GM19023 (cell line): ENCODE results near the gene CPEB4.

ENCODE experiments used
- ATAC-seq: cut with Tn5 transposase; IDR thresholded peaks from one replicate; pipeline ENCODE4 v1.9.1; 2021; ENCODE audit warnings: mild to moderate bottlenecking, moderate library complexity; ENCODE audit not compliant: unreplicated experiment

Gene CPEB4

GRCh38 chr5:173858670-173859407, 29.3 kb upstream of the CPEB4 start:
- ATAC-seq: no peak

DNA sequence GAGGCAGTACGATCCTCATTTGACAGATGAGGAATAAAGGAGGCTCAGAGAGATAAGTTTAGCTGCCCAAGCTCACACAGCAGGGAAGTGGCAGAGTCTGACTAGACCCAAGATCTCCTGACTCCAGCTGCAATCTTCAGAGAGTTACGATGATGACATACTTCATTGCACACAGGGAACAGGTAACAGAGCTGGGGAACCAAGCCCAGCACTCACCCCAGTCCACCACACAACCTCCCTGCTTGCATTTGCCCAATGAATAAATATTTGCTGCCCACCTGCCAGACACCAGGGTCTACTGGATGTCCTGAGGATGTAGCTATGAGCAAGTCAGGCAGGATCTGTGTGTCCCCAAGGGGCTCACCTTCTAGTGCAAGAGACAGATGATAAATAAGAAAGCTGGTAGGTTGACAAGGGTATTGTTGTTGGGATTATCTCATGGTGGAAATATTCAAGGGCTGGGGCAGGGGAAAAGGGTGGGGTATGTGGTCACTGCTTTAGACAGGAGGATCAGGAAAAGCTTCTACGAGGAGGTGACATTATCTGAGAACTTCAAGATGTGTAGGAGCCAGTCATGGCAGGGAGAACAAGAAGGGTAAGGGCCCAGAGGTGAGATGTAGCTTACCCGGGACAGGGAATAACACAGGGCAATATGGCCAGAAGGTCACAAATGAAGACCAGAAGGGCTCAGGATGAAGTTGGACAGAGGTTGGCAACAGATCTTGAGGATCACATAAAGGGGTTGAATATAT, 28.6 kb upstream of the CPEB4 start:
- ATAC-seq: no peak

GRCh38 chr5:173862047-173862477, 26.1 kb upstream of the CPEB4 start:
- ATAC-seq: no peak

GRCh38 chr5:173863359-173863758, 24.8 kb upstream of the CPEB4 start:
- ATAC-seq: no peak

- no peak for ATAC-seq
These were observed 23.8 kb upstream of the CPEB4 start for GRCh38 chr5:173864126-173865050.

DNA sequence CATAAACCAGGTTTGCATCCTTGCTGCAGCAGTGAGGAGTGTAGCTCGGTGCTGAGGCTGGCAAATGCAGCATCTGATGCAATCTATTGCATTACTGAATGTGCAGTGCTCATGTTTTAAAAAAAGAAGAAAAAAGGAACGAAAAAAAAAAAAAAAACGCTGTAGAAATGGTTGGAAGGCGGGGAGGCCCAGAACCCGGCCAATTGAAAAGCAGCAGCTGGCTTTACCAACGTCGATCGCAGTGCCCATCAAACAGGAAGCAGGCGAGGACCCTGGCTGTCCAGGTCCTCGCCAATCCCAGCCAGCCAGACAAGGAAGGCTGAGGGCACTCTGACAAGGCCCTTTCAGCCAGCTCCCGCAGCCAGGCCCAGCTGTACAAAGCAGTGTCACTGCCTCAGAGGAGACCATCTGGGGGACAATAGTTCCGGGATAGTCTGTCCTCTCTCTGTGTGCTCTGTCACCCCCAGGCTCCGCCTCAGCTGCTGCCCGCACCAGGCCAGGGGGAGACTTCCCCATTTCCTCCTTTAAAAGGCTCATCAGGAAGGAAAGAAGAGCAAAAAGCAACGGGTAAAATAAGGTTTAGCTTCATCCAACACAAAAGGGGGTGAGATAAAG, 21.8 kb upstream of the CPEB4 start:
- ATAC-seq: no peak

- no peak for ATAC-seq
These were observed 21.1 kb upstream of the CPEB4 start for GRCh38 chr5:173866858-173867679.

GRCh38 chr5:173868096-173868880, 19.9 kb upstream of the CPEB4 start:
- ATAC-seq: no peak

DNA sequence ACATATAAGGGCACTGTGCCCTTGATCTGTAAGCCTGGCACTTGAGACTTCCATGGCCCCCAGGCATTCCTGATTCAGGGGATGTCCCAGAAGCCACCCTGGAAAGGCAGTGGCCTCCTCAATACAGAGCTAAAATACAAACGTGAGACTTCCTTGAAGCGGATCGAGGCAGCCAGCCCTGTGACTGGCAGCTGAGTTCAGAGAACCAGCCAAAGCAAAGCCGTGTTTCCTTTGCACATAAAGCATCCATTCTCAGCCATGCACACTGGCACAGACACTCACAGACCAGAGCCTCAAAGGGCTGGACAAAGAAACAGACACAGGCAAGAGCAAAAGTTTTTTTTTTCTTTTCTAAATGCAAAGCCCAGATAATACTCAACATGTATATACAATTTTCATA, 18.8 kb upstream of the CPEB4 start:
- ATAC-seq: no peak

DNA sequence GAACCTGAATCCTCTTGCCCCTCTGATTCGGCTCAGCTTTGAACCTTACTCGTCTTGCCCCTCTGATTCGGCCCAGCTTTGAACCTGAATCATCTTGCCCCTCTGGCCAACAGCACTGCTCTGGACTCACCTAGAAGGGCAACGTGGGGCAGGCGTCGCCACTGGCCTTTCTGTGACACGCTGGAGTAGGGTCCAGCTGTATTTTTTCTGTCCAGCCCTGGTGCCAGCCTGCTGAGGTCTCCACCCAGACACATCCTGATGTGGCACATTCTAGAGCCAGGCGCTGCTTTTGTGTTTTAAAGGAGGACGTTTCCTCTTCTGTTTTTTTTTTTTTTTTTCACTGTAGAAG, 15.2 kb upstream of the CPEB4 start:
- ATAC-seq: no peak

DNA sequence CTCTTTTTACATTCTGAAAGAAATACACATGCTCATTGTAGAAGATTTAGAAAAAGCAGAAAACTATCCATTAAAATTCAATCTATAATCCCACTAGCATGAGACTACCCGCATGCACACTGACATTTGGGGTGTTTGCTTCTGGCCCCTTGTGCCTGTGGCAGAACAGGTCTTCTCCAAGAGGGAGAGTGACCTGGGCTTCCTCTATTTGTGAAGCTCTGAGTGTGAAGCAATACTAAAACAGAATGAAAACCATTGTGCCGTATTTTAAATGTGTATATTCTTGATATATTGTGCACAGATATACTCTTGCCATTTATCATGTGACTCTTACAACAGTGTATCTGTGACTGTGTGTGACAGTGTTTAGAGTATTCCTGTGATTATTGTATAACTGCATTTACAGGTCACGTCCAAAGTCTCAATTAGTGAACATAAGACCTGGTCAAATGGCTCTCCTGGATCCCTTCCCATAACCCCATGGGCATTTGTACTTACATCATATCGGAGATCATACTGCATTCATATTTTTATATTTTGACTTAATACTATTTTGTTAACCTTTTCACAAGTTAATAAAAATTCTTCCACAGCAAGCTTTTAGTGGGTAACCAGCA, 14.7 kb upstream of the CPEB4 start:
- ATAC-seq: no peak

DNA sequence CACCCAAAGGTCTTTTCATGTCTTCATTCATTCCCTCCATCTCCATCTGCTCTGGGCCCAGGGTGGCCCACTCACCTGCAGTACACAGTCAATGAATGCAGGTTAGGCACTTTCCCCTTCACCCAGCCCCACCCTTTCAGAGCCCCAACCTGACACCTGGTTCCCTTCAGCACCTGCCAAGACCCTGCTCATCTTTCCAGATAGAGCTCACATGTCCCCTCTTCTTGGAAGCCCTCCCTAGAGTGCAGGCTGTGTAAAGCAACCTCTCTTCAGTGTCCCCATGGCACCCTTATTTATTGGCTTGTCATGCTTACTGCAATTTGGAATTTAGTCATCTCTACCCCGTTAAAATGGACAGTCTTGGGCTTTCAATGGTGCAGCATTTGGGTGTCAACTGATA, 13.0 kb upstream of the CPEB4 start:
- no peak for ATAC-seq

GRCh38 chr5:173878224-173878967, 9.8 kb upstream of the CPEB4 start:
- no peak for ATAC-seq

GRCh38 chr5:173880306-173880985, 7.7 kb upstream of the CPEB4 start:
- ATAC-seq: no peak

GRCh38 chr5:173881811-173882575, 6.2 kb upstream of the CPEB4 start:
- no peak for ATAC-seq

DNA sequence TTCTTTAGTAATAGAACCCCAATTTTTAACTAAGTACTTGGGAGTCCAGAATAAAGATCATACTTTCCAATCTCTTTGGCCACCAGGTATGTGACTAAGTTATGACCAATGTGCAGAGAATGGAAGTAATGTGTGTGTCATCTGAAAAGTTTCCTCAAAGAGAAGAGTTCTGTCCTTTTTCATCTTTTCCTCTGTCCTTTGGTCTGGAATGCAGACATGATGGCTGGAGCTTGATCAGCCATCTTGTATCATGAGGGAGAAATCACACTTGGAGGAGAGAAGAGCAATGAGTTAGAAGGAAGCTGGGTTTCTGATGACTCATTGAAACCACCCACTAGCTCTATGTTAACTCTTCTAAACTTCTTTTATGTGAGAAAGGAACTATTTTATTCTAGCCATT, 5.5 kb upstream of the CPEB4 start:
- no peak for ATAC-seq

DNA sequence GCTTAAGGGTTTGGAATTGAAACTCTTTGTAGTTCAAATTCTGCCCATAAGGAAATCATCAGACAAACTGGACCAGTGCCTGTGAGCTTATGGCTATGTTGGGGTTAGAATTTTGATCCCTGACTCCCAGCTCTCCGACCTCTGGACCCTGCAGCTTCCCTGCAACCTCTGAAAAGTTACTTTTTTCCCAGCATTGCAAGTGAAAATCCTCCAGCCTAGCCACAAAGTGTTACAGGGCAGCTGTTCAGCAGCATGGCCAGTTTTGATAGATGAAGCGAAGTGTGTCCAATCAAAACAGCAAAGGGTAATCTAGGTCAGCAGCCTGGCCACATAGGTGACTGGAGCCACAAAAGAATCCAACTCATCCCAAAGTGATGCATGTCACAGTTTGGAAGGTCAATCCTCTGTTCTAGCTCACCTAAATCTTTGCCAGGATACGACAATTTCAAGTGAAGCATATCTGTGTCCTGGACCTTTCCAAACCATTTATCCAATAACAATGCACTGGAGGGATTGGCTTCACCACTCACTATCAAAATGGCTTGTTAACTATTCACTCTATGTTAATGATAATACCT, 4.7 kb upstream of the CPEB4 start:
- no peak for ATAC-seq
